Activated T-cell treated with anti-CD3 and anti-CD28 coated beads for 48 hours (primary cell): Measurements from ENCODE around the gene TMEM163.

Source experiments
- DNase-seq: peaks from one replicate; pipeline ENCODE4 v3.0.0-alpha.2; 2020; ENCODE audit warnings: low read depth

TMEM163 gene

DNA sequence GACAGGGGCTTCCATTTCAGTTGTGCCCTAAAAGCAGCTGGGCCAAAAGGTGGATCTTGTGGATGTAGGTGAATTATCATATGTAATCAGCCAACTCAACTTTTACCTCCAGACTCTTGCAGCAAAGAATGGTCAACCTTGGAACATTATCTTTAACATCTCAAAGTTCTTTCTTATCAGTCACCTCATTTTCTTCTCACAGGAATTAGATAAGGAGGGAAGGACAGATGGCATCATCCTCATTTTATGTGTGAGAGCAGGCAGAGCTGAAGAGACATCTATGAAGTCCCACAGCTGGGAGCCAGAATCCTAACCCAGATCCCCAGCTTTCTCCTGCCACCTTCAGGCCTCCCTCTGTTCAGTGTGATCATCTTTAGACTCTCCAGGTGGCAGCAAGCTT, 282.9 kb downstream of the TMEM163 start:
- DNase-seq: no peak

DNA sequence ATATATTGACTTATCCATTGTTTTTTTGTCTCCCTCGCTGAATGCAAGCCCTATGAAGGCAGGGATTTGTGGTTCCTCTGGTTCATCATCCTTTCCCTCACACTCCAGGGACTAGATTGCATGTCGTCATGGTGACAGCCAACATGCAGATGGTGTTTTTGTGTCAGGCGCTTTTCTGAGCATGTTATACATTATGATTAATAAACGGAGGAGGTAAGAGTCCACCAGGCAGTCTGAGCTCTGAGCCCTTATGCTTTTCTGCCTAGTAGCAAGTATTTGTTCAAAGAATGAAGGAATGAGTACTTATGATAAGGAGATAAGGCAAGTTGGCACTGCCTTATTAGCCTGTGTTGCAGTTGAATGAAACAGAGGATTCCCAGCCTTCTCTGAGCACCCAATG, 283.3 kb downstream of the TMEM163 start:
- DNase-seq: no peak

GRCh38 chr2:134433979-134434378, 284.8 kb downstream of the TMEM163 start:
- DNase-seq: no peak

DNA sequence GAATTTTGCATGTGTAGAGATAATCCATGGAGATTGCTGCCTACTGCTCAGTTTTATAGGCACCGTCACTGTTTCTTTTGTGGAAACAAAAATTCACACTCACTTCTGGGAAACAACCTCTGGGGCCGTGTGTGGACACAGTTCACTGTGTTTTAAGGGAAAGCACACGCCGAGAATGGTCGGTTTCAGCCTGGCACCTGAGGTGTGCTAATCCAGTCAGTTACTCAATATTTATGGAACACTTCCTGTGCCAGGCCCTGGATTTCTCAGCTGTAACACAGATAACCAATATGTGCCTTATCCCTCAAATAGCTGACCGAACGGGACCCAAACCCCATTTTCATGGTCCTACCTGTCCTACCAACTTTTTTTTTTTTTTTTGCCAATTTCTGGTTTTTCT, 285.3 kb downstream of the TMEM163 start:
- no peak for DNase-seq

GRCh38 chr2:134432435-134432883, 286.3 kb downstream of the TMEM163 start:
- no peak for DNase-seq

DNA sequence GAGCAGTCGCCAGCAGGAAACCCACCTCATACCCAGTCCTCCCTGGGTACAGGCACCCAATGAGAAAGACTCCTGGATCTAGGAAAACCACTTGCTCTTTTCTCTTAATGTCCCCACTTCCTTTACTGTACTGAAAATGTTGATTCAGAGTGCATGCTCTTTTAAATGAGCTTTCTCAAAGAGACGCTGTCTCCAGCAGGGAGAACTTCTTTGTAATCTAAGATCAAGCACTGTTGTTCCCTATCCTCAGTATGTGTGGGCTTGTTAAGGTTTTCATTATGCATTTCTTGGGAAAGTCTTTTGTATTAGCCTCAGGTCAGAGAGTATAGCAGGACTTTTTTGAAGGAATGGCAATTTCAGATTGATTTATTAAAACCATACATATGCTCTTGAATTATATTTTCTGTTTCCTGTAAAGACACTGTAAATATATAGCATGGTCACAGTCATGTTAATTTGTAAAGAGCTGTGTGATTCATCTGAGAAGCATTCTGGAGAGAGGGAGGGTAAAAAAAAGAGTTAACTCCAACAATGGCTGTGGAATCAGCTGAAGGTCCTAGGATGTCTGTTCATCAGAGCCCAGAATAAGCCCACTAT, 286.9 kb downstream of the TMEM163 start:
- no peak for DNase-seq

- DNase-seq: no peak
Observed at GRCh38 chr2:134429886-134430285, 288.9 kb downstream of the TMEM163 start.

- DNase-seq: no peak
Observed at GRCh38 chr2:134426721-134427120, 292.1 kb downstream of the TMEM163 start.

DNA sequence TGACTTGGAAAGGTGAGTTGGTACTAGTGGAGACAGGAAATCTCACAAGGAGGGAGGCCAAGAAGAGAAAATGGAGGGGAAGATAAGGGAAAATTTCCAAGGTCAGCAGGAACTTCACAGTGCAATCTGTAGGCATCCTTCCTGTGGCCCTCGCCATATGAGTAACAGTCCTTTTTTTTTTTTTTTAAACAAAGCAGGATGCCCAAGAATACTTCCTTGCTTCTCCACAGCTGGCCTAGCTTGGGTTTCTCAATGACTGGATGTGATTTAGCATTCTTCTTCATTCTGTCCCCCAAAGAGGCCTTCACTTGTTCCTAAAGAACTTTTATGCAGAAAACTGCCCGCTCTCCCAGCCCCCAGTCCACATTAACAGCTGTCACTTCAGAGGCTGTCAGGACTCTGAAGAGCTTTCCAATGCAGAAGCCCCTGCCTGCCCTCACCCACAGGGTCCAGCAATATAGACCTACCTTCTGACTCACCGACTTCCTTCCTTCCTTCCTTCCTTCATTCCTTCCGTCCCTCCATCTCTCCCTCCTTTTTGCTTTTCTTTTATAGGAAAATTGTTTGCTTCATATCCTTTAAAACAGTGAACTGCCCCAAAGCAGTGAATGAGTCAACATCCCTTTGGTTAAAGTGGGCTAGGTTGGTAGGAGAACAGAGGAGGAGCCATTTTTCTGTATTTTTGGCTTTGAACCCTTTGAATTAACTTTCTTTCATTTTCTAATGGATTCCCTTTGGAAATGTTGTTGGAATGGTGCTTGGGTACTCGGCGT, 292.9 kb downstream of the TMEM163 start:
- no peak for DNase-seq

GRCh38 chr2:134421556-134422328, 297.1 kb downstream of the TMEM163 start:
- DNase-seq: no peak

- DNase-seq: no peak
Observed at GRCh38 chr2:134420920-134421319, 297.9 kb downstream of the TMEM163 start.

DNA sequence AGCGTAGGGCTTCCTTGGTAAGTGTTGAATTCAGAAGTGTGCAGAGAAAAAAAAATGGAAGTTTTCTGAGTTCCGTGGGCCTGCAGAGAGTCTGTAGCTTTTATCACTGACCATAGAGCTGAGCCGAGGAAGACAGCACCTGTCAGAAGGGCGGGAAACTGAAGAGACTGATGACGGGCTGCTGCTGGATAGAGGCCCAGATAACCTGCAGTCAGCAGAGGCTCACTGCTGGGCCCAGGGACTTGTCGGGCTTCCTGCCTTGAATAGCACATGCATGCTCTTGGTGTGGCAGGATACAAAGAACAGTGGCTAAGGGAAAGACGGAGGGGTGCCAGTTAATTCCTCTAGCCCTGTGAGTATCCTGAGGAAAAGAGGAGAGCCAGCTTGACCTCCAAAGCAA, 298.5 kb downstream of the TMEM163 start:
- no peak for DNase-seq

DNA sequence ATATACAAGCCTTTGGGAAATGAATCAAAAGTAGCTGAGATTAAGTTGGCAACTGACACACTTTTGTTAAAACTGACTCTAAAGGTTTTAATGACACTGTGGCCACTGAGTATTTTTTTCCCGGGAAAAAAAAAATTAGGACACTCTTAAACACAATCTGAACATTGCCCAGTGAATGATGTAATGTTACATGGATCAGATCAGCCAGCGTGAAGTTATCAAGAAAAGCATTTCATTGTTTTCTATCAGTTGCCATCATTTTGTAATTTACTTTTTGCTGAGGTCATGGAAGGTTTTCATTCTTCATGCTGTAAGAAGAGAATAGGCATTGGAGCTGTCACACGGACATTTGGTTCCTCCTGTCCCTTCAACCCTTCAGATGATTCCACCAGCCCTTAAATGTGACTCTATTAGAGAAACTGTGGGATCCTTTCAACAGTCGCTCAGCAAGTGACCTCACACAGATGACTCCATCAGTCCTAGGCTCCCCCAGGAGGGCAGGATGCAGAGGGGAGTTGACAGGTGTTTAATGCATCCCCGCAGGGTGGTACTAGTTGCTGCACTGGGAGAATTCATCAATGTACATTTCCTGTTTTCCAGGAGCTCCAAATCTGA, 300.7 kb downstream of the TMEM163 start:
- no peak for DNase-seq

DNA sequence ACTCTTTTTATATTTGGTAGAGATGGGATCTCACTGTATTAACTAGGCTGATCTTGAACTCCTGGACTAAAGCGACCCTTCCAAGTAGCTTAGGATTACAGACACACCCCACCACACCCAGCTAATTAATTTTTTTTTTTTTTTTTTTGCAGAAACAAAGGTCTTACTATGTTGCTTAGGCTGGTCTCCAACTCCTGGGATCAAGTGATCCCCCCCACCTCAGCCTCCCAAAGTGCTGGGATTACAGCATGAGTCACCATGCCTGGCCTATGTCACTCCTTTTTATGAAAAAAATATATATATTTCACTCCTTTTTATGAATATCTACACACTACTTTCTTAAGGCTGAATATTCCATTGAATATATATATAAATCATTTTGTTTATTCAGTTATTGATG, 302.2 kb downstream of the TMEM163 start:
- DNase-seq: no peak

GRCh38 chr2:134416018-134416417, 302.8 kb downstream of the TMEM163 start:
- no peak for DNase-seq

- no peak for DNase-seq
Observed at GRCh38 chr2:134413912-134414311, 304.9 kb downstream of the TMEM163 start.

DNA sequence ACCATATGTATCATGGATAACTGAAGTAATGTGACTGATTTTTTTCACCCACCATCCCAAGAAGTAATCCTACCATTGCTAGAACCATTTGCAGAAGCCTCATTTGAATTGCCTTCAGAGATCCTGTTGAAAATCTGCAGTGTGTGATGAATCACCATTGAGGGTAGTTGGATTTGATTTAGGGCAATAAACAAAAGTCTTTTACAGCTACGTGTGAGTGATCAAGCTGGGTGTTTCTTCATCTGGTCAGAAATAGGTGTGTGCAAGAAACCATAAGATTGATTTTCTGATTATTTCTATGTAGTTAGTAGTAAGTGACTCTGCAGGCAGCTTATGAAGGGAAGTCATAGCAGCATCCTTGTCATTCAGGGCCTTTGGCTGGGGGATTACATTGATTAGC, 305.4 kb downstream of the TMEM163 start:
- no peak for DNase-seq

- no peak for DNase-seq
Observed at GRCh38 chr2:134412639-134412999, 306.2 kb downstream of the TMEM163 start.

DNA sequence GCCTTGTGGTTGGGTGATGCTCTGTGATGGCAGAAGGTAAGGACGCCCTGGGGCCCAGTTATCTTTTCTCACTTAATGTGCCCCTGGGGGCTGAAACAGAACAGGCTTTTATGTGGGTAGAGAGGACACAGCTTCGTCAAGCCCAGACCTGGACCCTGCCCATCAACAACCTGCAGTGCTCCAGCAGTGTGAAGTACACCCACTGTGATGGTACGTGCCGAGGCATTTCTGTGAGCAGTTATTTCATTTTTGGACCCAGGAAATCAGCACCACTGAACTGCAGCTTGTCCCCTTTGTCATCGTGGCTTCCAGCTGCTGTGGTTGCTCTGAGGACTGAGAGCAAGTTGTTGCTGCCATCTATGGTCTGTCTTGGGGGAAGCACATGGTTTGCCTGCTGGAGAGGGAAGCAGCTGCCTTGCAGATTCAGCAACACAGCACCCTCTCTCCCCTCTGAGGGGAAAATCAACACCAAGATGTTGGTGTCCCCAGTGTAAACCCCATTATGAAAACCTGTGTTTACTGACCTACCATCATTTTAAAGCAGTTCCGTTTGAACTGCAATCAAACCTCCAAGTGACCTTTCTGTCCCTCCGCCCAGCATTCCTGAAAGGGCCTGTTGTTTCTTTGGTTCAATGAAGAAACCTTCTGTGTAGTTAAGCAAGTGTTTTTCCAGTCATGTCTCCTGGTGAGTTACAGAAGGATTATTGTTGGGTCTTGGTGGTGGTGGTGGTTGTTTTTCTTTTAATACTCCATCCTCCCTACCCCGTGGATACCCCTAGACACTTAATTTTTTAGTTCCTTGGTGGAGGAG, 306.8 kb downstream of the TMEM163 start:
- DNase-seq: peak; percentile 45

DNA sequence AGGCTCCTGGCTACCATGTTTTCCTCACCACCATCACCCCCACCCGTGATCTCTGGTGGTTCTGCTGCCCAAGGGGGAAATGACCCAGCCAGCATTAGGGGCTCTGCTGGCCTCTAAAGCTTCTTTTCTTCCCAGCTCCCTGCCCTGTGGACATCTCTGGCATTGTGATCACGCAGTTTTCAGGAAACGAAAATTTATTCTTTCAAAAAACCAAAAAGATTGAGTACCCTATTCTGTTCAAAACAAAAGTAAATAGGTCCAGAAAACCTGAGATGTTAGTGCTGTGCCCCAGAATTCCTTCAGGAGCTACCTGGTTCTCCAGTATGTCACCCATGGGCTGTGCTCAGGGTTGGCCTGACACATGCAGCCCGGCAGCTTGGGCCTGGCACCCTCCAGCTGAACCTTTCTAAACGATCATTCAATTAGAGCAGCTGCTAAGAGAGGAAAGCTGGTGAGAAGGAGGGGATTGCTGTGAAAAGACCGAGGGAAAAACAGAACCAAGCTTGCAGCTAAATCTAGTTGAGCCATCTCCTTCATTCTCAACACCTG, 307.4 kb downstream of the TMEM163 start:
- no peak for DNase-seq

DNA sequence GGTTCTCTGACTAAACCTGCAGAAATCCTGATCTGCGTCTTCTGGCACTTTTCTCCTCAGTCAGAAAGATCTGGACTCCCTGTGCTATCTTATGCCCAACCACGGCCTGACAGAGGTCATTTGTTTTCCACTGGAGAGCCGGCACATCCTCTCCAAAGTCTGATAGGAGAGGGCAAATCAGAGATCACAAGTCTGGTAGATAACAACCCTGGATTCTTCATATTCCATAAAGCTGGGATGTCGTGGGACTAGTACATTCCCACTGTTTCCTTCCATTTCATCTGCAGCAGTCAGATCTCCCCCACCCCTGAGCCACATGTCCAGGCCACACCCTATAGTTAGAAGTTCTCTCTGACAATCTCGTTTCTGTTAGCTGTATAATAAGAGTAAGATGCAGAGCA, 308.0 kb downstream of the TMEM163 start:
- no peak for DNase-seq

GRCh38 chr2:134410006-134410405, 308.8 kb downstream of the TMEM163 start:
- DNase-seq: no peak
